MM.1S (cell line): ENCODE measurements around the gene CNOT8.

Source experiments
- DNase-seq: peaks from one replicate; pipeline ENCODE4 v3.0.0-alpha.2; 2015
- H2AFZ ChIP-seq: fragments of 300-600 bp; sonication (generic); 2 replicates; pipeline ENCODE4 v1.6.0; 2016; ENCODE audit warnings: antibody characterized with exemption, low read length
- H3F3A ChIP-seq: fragments of 300-600 bp; sonication (generic); 2 replicates; pipeline ENCODE4 v1.6.1; 2016; ENCODE audit warnings: mild to moderate bottlenecking, antibody characterized with exemption, low read length, moderate library complexity, mixed read lengths; ENCODE audit not compliant: insufficient read depth
- H3K27ac ChIP-seq: fragments of 300-600 bp; sonication (generic); 2 replicates; pipeline ENCODE4 v1.5.1; 2016; ENCODE audit warnings: mild to moderate bottlenecking, low read length
- H3K27me3 ChIP-seq: fragments of 300-600 bp; sonication (generic); replicated peaks from 2 replicates; pipeline ENCODE4 v1.6.0; 2016; ENCODE audit warnings: low read length; ENCODE audit not compliant: insufficient read depth
- H3K36me3 ChIP-seq: fragments of 300-600 bp; sonication (generic); replicated peaks from 2 replicates; pipeline ENCODE4 v1.6.1; 2016; ENCODE audit warnings: mild to moderate bottlenecking, low read length, mixed read lengths; ENCODE audit not compliant: insufficient read depth
- H3K4me1 ChIP-seq: fragments of 300-600 bp; sonication (generic); 2 replicates; pipeline ENCODE4 v1.6.1; 2016; ENCODE audit warnings: low read length, mixed read lengths
- H3K4me2 ChIP-seq: fragments of 300-600 bp; sonication (generic); 2 replicates; pipeline ENCODE4 v1.6.0; 2016; ENCODE audit warnings: low read depth, low read length
- H3K4me3 ChIP-seq: fragments of 300-600 bp; sonication (generic); 2 replicates; pipeline ENCODE4 v1.5.1; 2016; ENCODE audit warnings: low read length, mixed read lengths
- H3K79me2 ChIP-seq: fragments of 300-600 bp; sonication (generic); 2 replicates; pipeline ENCODE4 v1.6.1; 2016; ENCODE audit warnings: mixed run types, low read length, mixed read lengths
- H3K9ac ChIP-seq: fragments of 300-600 bp; sonication (generic); 2 replicates; pipeline ENCODE4 v1.6.1; 2016; ENCODE audit warnings: low read length, mixed read lengths
- H3K9me2 ChIP-seq: fragments of 300-600 bp; sonication (generic); replicated peaks from 2 replicates; pipeline ENCODE4 v1.6.1; 2016; ENCODE audit warnings: mild to moderate bottlenecking, low read length, mixed read lengths; ENCODE audit not compliant: insufficient read depth
- H3K9me3 ChIP-seq: fragments of 300-600 bp; sonication (generic); replicated peaks from 2 replicates; pipeline ENCODE4 v1.6.1; 2016; ENCODE audit warnings: mild to moderate bottlenecking, low read length, mixed read lengths; ENCODE audit not compliant: insufficient read depth
- H4K20me1 ChIP-seq: fragments of 300-600 bp; sonication (generic); 2 replicates; pipeline ENCODE4 v1.6.1; 2016; ENCODE audit warnings: mild to moderate bottlenecking, low read length, moderate library complexity, mixed read lengths; ENCODE audit not compliant: insufficient read depth
- CTCF ChIP-seq: fragments of 300-600 bp; sonication (generic); IDR thresholded peaks from 2 replicates; pipeline ENCODE4 v1.5.1; 2016; ENCODE audit warnings: antibody characterized with exemption, low read length, mixed read lengths
- EZH2 ChIP-seq: fragments of 300-600 bp; sonication (generic); optimal IDR thresholded peaks from 2 replicates; pipeline ENCODE3; 2017; ENCODE audit warnings: low read depth, mild to moderate bottlenecking, antibody characterized with exemption, low read length, mixed read lengths
- EZH2phosphoT487 ChIP-seq: fragments of 300-600 bp; sonication (generic); IDR thresholded peaks from 2 replicates; pipeline ENCODE4 v1.6.1; 2018; ENCODE audit warnings: antibody characterized with exemption, low read length

Gene CNOT8

GRCh38 chr5:154873791-154874331, 15.4 kb downstream of the CNOT8 start:
- no peaks in the 10 kb centered on the region for H3K9me3 ChIP-seq
- H2AFZ ChIP-seq: no peak overlapping the region
- no peaks in the 10 kb centered on the region for H3K27me3 ChIP-seq
- no peak overlapping the region for H3K9ac ChIP-seq
- no peak overlapping the region for H3K4me3 ChIP-seq
- H3K79me2 ChIP-seq: no peaks in the 10 kb centered on the region
- H3K27ac ChIP-seq: no peak overlapping the region
- no peak for DNase-seq
- no peaks in the 10 kb centered on the region for H3F3A ChIP-seq
- no peak overlapping the region for H3K4me2 ChIP-seq
- no peaks in the 10 kb centered on the region for H3K4me1 ChIP-seq
- TF ChIP-seq CTCF: no peak
- TF ChIP-seq EZH2phosphoT487: no peak
- TF ChIP-seq EZH2: no peak
- H3K9me2 ChIP-seq: no peaks in the 10 kb centered on the region
- H3K36me3 ChIP-seq: peaks cover 19% of the 10 kb centered on the region
- H4K20me1 ChIP-seq: no peaks in the 10 kb centered on the region

DNA sequence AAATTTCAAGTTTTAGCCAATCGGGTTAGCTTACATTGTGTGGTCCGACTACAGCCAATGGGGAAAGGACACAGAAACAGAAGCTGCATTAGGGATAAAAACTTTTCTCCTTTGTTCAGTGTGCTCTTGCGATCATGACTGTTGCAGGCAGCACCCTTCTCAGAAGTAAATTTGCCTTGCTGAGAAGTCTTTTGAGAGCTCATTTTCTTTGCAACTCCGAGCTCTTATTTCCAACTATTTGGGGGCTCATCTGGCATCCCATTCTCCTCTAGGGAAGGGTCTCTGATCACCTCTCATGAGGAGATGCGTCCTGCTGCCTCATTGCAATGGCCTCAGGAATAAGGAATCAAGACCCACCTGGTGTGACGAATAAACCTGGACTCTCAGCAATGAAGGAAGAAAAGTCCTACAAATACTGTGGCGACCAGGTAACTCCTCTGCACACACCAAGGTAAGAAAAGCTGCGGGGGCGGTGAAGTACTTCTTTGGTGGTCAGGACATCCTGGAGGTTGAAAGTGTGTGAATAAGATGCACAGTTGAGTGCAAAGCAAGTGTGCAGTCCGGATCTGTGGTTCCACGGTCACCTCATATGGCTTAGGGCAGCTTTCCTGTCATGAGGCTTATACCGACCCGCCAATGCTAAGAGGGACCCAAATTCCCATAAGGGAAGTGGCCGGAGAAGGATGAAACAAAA, 20.4 kb downstream of the CNOT8 start:
- H3K4me3 ChIP-seq: no peak overlapping the region
- no peaks in the 10 kb centered on the region for H3K4me1 ChIP-seq
- H3K36me3 ChIP-seq: peaks cover 5% of the 10 kb centered on the region; the same call in 1 of the 2 replicates

DNA sequence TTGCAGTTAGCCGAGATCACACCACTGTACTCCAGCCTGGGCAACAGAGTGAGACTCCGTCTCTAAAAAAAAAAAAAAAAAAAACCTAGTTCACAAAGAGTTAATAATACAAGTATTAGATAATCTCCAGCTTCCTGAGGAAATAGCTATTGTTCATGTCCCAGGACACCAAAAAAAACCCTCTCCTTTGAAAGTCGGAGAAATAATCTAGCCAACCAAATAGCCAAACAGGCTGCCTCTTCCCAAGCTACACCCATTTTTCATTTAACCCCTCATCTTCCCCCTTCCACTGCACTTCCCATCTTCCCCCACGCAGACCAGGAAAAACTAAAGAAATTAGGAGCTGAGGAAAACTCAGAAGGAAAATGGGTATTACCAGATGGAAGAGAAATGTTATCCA, 23.6 kb downstream of the CNOT8 start:
- Histone ChIP-seq H3K4me2 (no peak overlapping the region), H3K9me2 (no peaks in the 10 kb centered on the region), H3K4me3 (no peak overlapping the region), H3K27ac (no peak overlapping the region), H3K4me1 (no peaks in the 10 kb centered on the region), H3K36me3 (peaks cover 7% of the 10 kb centered on the region), H4K20me1 (no peaks in the 10 kb centered on the region), H2AFZ (no peak overlapping the region), H3F3A (no peaks in the 10 kb centered on the region; the same call in 1 of the 2 replicates), H3K79me2 (no peaks in the 10 kb centered on the region), H3K27me3 (no peaks in the 10 kb centered on the region), H3K9ac (no peak overlapping the region), H3K9me3 (no peaks in the 10 kb centered on the region)
- no peak for TF ChIP-seq EZH2
- no peak for TF ChIP-seq EZH2phosphoT487
- TF ChIP-seq CTCF: no peak
- no peak for DNase-seq

More for the DNA sequence above, 20.4 kb downstream of the CNOT8 start:
- DNase-seq: no peak
- Histone ChIP-seq H3K27me3 (no peaks in the 10 kb centered on the region), H3K79me2 (no peaks in the 10 kb centered on the region), H2AFZ (no peak overlapping the region), H3K9ac (no peak overlapping the region), H3K9me3 (no peaks in the 10 kb centered on the region), H4K20me1 (no peaks in the 10 kb centered on the region), H3F3A (no peaks in the 10 kb centered on the region; the same call in 1 of the 2 replicates), H3K9me2 (no peaks in the 10 kb centered on the region), H3K27ac (no peak overlapping the region), H3K4me2 (no peak overlapping the region)
- no peak for TF ChIP-seq EZH2phosphoT487
- TF ChIP-seq EZH2: no peak
- no peak for TF ChIP-seq CTCF
